NCI-H2107 (cell line): ENCODE measurements around the gene ZBTB7A.
"Not testable (repeated sequence)": the region's sequence is repeated elsewhere in the genome, so short reads cannot be mapped to it uniquely, and the experiment has no call there.

ENCODE experiments used
- DNase-seq: peaks from one replicate; lab custom pipeline; 2025; lab: John Stamatoyannopoulos, UW

The ZBTB7A gene

DNA sequence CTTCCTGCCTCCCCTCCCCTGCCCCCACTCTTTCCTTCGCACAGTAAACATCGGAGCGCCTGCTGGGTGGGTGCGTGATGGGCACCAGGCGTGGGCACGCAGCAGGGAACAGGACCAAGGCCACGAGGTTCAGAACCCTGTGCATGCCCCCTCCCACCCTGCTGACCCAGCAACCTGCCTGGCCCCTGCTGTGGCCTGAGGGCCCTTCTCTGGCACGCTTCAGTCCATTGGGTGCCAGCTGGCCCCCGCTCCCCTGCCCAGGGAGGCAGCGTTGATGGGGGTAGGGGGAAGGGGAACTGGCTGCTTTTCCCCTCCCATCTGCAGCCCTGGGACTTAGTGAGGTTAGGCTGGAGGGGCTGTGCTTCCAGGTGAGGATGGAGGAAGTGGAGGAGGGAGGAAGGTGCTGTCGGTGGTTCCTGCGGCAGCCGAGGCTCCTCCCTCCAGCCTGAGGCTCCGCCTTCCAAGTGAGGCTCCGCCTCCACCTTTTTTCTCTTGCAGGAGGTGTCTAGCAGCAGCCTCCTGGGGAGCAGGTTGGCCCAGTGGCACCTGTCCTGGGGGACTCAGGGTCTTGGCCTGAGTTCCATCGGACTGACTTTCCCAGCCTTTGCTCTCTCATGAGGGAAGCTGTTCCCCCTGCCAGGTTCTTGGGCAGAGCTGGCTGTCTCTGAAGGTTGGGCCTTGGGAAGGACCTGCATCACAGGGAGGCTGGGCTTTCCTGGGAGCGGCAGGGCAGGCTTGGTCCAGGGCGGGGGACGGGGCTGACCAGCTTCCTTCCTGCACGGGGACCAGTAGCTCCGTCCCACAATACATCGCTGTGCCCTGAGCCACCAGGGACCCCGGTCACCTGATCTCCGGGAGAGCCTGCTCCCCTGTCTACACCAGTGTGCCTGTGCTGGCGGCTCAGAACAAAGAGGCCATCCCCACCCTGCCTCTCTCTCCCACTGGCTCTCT, 51.9 kb downstream of the ZBTB7A start:
- no peak for DNase-seq

DNA sequence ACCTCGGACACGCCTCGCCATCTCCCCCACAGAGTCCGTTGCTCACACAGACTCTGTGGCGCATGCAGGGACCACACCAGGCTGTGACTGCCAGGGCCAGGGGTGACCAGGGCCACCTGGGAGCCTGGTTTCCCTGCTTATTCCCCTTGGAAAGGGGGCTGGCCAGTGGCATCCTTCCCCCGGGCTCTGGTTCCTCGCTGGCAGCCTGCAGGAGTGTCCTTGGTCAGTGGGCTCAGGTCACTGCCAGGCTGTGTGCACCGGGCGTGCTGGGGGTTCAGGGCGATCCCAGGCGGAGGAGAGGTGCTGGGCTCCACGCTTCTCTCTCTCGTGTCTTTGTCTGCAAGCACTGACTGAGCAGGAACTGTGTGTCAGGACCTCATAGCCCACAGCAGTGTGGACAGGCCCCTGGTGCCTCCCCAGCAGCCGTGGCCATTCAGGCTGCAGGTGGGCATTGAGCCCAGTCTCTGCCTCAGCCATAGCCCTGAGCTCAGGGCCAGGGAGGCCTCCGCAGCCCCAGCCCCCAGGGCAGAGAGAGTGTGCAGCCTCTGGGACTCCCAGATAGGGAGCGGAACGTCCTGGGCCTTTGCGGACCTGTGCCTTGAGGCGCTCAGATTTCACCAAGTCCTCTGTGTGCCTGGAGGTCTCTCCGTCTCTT, 52.7 kb downstream of the ZBTB7A start:
- no peak for DNase-seq

DNA sequence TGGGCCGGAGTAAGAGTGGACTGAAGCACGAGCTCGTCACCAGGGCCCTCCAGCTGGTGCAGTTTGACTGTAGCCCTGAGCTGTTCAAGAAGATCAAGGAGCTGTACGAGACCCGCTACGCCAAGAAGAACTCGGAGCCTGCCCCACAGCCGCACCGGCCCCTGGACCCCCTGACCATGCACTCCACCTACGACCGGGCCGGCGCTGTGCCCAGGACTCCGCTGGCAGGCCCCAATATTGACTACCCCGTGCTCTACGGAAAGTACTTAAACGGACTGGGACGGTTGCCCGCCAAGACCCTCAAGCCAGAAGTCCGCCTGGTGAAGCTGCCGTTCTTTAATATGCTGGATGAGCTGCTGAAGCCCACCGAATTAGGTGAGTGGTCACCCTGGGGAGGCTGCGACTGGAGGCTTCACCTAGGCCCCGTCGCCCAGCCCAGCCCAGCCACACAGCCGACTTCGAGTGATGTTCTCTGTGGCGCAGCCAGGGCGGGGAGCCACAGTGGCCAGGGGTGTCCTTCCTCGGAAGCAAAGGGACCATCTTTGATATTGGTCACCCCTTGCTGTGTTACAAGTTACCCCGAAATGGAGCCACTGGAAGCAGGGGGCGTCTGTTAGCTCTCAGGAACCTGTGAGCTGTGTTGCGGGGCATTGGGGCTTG, 53.6 kb downstream of the ZBTB7A start:
- DNase-seq, result no peak

DNA sequence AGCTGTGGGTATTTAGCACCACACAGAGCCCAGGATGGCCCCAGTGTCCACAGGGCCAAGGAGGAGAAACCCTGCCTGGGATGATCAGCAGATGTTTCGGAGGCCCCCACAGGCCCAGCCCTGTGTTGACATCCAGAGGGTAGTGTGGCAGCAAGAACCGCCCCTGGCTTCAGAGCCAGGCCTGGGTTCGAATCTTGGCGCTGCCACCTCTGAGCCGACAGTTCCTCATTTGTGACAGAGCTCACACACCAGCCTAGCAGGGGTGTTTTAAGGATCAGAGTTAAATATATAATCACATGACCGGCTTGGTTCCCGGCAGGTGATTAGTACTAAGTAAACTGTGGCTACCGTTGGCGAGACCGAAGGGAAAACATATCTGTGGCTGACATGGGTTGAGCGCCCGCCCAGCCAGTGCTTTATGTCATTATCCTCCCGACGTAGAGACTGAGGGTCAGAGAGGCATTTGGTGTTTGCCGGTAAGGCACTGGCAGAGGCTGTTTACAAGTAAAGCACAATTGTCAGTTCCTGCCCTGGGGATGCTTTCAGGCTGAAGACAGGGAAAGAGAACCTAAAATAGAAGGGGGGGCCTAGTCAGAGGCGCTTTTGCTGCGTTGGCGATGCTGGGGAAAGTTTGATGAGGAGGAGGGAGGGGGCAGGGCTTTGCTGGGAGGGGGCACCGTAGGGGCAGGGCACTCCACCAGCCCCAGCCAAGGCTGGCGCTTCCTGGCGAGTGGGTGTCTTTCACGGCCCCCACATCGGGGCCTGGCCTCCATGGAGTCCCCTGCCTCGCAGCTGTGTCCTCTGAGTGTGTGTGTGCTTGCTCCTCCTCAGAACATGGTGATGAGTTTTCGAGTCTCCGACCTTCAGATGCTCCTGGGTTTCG, 54.4 kb downstream of the ZBTB7A start:
- peak; percentile 71 for DNase-seq

DNA sequence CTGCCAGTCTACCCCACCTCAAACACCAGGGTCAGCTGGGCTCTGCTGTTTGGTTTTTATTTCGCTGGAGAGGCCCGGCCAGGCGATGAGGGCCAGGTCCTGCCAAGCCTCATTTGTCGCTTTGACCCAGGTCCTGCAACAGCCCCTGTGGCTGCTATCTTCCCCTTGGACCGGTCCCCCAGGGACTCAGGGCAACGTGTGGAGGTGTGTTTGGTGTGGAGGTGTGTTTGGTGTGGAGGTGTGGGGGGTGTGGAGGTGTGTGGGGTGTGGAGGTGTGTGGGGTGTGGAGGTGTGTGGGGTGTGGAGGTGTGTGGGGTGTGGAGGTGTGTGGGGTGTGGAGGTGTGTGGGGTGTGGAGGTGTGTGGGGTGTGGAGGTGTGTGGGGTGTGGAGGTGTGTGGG, 55.3 kb downstream of the ZBTB7A start:
- not testable (repeated sequence) for DNase-seq

DNA sequence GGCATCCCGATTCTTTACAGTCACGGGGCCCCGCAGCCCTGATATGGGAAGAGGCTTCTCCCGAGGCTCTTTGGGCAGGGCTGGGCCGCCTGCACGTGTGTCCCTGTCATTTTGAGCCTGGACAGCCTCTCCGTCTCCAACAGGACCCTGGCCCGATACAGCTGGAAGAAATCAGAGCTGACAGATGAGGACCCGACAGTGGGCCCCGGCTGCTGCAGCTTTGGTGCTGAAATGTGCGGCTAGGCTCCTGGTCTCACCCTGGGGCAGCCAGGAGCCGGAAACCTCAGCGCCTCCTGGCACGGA, 55.9 kb downstream of the ZBTB7A start:
- no peak for DNase-seq

DNA sequence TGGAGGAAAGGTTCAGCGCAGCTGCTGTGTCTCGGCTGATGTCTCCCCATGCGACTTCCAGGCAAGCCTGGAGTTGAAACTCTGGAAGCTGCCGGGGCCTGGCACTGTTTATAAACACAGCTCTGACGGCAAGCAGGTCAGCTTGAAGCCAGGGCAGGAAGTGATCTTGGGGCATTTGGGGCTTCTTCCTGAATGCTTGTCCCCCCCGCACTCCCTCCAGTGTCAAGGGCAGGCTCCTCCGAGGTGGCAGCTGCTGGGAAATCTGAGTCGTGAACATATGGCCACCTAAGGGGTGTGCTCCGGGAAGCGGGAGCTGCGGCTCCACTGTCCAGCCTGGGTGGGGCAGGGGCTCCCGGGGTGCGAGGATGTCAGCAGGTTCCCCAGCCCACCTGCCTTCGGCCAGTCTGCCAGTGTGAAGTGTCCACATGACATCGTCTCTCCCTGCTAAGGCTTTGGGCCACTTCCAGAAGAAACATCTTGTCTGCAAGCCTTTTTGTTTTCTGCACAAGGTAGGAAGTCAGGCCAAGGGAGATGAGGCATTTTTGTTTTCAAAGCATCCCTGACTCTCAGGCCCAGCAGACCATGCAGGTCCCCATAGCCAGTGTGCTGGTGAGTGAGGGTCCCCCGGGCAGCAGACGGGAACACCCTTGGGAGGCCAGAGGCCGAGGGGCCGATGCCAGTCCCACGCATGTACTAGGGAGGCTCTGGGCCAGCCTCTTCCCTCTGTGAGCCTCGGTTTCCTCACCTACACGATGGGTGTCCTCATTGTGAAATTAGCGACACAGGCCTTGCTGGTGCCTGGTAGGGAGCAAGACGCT, 56.5 kb downstream of the ZBTB7A start:
- DNase-seq, result no peak

DNA sequence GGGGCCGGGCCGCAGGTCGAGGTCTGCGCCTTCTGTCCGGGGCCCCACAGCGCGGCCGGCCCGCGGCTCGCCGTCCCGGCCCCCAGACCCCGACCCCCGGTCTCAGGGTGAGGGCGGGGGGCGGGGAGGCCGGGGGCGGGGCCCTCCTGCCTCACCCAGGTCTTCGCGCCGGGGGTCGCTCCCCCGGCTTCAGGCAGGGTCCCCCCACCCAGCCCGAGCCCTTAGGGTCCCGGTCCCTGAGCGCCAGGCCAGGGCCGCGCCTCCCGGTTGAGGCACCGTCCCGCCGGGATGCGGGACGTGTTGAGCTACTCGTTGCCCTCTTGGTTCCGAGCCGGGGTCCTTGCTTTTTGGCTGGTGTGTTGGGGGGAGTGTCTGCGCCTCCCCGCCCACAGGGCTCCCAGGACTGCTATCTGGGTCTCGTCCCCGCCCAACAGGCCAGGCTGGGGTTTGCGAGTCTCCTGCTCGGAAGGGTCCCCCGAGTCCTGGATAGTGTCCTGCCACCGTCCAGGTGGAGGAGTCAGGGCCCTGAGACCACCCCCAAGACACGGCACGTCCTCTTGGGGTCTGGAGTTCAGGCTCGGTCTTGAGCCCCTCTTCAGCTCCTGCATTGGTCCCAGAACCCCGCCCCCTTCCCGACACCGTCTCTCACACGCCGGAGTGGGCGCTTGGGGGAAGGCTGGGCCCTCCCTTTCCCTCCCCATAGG, 58.7 kb downstream of the ZBTB7A start:
- DNase-seq, result no peak

DNA sequence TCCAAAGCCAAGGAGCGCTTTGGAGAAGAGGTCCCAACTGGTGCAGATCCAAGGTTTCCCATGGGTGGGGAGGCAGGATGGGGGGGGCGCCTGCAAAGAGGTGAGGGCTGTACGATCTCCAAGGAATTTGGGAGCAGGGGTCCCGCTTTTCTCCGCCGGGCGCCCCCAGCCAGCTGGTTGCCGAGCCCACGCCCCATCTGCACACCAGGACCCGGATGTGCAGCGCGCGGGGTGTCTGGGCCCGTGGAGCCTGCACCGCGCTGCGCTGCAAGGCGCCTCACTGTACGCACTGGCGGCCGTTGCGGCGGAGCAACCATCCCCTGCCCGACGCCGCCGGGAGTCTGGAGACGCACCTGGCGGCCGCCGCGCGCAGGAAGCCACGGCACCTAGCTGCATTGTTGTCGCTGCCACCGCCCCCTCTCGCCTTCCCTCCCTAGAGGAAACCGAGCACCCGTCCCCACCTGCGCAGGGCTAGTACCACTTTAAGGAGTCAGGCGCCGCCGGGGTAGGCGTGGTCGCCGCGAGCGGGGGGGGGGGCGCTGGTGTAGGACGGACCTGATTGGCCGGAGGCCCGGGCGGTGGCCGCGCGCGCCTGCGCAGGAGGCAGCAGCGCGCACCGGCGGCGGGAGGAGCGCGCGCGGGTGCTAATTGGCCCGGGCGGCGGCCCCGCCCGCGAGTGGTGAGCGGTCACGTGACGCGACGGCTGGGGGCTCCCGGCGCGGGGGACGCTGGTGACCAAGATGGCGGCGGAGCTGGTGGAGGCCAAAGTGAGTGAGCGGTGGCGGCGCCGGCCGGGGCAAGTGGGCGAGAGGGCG, 59.5 kb downstream of the ZBTB7A start, which contains the start of gene PIAS4:
Gene PIAS4 (plus strand): TSS at position 716 of the 815 bp plus-strand sequence. CDS start 25 bp downstream, at position 741.
- peak; percentile 99 for DNase-seq

DNA sequence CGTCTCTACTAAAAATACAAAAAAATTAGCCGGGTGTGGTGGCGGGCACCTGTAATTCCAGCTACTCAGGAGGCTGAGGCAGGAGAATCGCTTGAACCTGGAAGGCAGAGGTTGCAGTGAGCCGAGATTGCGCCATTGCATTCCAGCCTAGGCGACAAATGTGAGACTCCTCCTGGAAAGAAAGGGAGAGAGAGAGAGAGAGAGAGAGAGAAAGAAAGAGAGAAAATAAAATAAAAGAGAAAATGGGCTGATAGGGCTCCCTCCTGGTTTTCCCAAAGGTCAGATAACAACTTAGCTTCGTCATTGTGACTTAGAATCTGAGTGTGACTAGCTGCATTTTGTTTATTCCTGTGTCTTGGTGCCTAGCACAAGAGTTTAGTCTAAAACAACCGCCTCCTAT, 61.3 kb downstream of the ZBTB7A start:
- not testable (repeated sequence) for DNase-seq

DNA sequence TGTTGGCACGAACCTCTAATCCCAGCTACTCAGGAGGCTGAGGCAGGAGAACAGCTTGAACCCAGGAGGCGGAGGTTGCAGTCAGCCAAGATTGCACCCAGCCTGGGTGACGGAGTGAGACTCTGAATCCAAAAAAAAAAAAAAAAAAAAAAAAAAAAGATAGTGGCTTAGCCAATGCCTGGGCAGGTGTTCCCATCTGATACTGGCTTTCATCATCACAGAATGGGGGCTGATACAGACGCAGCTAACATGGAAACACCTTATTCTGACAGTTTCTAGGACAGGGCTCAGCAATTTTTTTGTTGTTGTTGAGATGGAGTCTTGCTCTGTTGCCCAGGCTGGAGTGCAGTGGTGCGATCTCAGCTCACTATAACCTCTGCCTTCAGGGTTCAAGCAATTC, 65.9 kb downstream of the ZBTB7A start:
- DNase-seq, result not testable (repeated sequence)

DNA sequence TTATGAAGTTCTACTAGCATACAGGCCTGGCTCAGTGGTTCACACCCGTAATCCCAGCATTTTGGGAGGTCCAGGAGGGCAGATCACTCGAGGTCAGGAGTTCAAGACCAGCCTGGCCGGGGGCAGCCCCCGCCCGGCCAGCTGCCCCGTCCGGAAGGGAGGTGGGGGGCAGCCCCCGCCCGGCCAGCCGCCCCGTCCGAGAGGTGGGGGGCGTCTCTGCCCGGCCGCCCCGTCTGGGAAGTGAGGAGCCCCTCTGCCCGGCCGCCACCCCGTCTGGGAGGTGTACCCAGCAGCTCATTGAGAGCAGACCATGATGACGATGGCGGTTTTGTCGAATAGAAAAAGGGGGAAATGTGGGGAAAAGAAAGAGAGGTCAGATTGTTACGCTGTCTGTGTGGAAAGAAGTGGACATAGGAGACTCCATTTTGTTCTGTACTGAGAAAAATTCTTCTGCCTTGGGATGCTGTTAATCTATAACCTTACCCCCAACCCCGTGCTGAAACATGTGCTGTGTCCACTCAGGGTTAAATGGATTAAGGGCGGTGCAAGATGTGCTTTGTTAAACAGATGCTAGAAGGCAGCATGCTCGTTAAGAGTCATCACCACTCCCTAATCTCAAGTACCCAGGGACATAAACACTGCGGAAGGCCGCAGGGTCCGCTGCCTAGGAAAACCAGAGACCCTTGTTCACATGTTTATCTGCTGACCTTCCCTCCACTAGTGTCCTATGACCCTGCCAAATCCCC, 67.9 kb downstream of the ZBTB7A start:
- DNase-seq, result not testable (repeated sequence)

DNA sequence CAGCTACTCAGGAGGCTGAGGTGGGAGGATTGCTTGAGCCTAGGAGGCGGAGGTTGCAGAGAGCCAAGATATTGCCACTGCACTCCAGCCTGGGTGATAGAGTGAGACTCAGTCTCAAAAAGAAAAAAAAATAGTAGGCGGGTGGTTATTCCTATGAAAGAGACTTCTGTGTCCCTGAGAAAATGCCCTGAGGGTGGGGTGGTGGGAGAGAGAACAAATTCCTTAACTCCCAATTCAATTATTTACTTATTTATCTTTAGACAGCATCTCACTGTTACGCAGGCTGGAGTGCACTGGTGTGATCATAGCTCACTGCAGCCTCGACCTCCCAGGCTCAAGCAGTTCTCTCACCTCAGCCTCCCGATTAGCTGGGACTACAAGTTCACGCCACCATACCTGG, 71.1 kb downstream of the ZBTB7A start:
- DNase-seq, result no peak
